Measurements from ENCODE around the gene EEFSEC.
"Not testable (repeated sequence)": the region's sequence is repeated elsewhere in the genome, so short reads cannot be mapped to it uniquely, and the experiment has no call there.

EEFSEC gene

DNA sequence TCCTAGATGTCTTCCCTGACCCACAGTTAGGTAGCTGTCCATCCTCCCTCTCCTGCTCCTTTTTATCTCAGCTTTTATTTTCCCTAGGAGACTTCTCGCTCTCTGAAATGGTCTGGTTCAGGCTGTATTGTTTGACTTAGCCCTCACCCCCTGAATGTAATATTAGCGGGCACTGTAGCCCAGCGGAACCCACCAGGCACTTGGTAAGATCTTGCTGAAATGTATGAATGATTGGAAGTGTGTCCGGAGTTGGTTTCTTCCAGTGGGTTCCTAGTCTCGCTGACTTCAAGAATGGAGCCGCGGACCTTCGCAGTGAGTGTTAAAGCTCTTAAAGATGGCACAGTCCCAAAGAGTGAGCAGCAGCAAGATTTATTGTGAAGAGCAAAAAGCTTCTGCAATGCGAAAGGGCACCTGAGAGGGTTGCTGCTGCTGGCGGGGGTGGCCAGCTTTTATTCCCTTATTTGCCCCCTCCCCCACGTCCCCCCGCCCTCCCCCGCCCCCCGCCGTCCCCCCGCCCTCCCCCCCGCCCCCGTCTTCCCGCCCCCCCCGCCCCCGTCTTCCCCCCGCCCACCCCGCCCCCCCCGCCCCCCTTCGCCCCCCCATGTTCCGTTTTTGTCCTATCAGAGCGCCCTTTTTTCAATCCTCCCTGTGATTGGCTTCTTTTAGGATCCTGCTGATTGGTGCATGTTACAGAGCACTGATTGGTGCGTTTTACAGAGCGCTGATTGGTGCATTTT, 694 bp upstream of the EEFSEC start:
- DNase-seq = no peak

GRCh38 chr3:128154354-128154753, 1.1 kb downstream of the EEFSEC start:
- DNase-seq = not testable (repeated sequence)

GRCh38 chr3:128155616-128156360, 2.5 kb downstream of the EEFSEC start:
- DNase-seq = no peak

DNA sequence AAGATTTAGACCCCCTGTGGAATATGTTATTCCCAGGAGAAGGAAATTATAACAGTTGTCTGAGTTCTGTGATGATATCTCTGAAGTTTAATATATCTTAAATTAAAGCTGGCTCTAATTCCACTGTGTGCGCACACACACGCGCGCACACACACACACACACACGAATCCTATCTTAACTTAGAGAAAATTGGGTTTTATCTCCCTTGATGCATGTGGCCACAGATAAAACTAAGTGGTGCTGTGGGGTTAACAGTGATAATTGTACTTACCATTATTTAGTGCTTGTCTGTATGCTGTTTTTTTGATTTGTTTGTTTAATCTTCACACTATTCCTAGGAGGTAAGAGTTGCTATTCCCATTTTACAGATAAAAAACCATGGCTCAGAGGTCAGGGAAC, 7.4 kb downstream of the EEFSEC start:
- DNase-seq = no peak

DNA sequence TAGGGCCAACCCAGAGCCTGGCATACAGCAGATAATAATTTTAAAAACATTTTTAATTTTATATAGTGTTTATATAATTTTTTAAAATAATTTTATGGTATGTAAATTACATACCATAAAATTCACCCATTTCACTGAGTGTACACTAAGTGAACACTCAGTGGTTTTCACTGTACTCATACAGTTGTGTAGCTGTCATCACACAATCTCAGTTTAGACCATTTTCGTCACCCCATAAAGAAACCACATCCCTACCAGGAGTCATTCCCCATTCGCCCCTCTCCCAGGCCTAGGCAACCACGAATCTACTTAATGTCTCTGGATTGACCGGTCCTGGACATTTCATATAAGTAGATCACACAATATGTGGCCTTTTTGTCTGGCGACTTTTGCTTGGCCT, 10.2 kb downstream of the EEFSEC start:
- DNase-seq = no peak

DNA sequence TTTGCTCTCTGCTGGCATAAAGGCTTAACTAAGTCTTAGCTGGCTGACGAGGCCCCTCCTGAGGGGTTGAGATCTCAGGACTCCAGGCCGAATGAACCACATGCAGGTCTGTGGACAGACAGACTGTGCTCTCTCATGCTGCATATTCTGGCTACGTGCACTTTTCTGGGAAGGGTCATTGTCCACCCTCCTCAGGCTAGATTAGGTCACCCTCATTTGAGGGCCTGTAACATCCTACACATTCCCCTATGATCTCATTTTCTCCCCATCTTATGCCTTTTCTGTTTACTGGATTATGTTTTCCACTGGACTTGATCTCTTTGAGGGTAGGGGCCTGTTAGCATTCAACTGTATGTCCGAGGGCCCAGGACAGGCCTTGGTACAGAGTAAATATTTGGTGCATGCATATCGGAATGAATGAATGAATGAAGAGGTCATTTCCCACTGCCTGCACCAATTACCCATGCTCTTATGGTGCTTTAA, 13.7 kb downstream of the EEFSEC start:
- no peak for DNase-seq

DNA sequence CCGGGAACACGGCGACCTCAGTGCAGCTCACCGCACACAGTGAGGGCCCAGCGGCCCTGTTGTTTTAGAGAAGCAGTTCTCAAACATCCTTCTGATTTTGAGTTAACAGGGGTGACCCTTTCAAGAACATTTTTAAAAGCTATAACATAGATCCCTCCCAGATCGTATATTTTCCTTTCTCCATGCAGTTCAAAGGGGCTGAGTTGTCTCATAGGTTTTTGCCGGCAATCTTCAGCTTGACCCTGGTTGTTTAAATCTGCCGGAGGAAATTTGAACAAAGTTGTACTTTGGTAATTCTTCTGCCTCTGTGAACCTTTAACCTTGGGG, 14.3 kb downstream of the EEFSEC start:
- no peak for DNase-seq

GRCh38 chr3:128167973-128168674, 14.8 kb downstream of the EEFSEC start:
- DNase-seq = no peak

GRCh38 chr3:128168836-128169235, 15.6 kb downstream of the EEFSEC start:
- no peak for DNase-seq

DNA sequence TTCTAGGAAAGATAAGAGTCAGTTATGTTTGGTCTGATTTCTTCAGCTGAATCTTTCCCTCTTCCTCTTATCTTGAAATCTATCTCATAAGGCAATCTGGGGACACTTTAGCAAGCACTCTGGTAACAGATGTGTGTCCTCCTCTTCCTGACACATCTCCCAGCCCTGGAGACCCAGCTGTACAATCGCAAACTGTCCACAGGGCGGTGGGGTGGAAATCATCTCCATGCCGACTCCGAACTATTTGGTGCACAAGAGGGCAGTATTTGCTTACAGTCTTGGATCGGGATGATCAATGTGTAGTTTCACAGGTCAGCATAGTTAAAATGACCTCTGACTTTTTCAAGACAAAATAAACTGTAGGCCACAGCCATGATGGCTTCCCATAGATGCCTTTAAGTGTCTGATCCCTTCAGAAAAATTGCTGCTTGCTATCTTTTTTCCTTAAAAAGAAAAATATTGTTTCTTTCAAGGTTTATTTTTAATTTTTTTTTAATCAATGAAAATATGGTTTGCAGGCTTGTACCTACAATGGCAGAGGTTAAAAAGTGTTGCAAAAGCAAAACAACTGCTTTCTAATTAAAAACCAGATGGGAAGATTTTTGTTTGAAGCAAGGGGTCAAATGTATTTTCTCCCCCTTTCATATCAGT, 17.7 kb downstream of the EEFSEC start:
- DNase-seq = peak in 11 of 14 donors; percentile 9 to 55 (median 31)

- DNase-seq = no peak
These were observed 19.9 kb downstream of the EEFSEC start for GRCh38 chr3:128173200-128173599.

GRCh38 chr3:128173849-128174248, 20.6 kb downstream of the EEFSEC start:
- DNase-seq = no peak

- DNase-seq = no peak
These were observed 21.7 kb downstream of the EEFSEC start for GRCh38 chr3:128174675-128175590.

DNA sequence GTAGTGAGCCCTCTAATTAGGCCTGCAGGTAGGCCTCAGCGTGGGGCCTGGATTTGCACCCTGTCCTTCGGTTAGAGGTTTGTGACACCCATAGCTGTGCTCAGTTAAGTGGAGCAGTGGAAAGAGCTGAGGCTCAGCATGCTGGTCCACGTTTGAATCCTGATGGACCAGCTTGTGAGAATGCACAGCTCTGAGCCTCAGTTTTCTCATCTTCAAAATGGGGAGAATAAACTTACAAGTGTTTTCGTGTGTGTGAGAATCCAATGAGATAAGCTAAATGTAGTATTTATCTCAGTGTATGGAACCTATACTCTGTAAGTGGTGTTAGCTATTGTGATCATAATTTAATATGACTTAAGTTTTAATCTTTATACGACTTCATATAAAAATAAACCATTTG, 22.5 kb downstream of the EEFSEC start:
- DNase-seq = no peak

- no peak for DNase-seq
These were observed 23.1 kb downstream of the EEFSEC start for GRCh38 chr3:128176276-128176833.

DNA sequence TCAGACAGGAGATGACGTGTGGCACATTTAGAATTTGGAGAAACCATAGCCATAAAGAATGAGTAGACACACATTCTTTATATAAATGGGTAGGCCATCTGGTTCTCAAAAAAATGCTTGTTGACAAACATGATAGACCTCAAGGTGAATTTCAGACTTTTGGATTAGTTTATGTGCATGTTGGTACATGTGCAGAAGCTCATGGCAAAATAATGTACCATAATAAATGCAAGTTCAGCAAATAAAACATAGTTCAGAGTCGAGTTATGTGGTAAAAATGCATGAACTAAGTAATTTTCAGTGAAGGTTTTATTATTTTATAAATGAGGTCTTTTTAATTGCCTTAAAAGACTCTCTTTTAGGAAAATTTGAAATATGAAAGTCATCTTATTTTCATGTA, 24.6 kb downstream of the EEFSEC start:
- DNase-seq = no peak

GRCh38 chr3:128178782-128179483, 25.7 kb downstream of the EEFSEC start:
- no peak for DNase-seq

- no peak for DNase-seq
These were observed 26.2 kb downstream of the EEFSEC start for GRCh38 chr3:128179484-128179819.

DNA sequence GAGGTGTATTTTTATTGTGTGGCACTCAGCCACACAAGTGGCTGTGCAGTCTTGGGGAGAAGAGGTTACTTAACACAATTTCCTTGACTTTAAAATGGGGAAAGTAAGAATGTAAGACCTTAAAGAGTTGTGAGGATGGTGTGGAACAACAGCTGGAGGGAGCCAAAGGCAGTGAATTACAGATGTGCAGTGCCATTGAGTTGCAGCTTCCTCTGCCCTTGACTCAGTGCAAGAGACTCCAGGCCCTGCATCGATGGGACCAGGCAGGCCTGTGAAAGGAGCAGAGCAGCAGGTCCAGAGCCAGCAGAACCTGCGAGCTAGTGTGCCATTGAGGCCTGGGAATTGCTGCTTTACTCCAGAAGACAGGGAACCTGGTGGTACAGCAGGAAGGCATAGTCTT, 27.2 kb downstream of the EEFSEC start:
- DNase-seq = no peak

- no peak for DNase-seq
These were observed 27.6 kb downstream of the EEFSEC start for GRCh38 chr3:128180913-128181312.

GRCh38 chr3:128182656-128183055, 29.4 kb downstream of the EEFSEC start:
- DNase-seq = no peak

All from C1 segment of cervical spinal cord (tissue), 14 donors.